ENCODE results near the gene CCDC157. TPM values are rescaled to one million over a fixed set of nuclear protein-coding genes. Genes with fewer than 3 reads are reported as not detected.

Gene CCDC157
- total RNA-seq, result 1 to 10 TPM; 4.3 to 5.0 TPM

- peaks cover 46% of the 10 kb centered on the region for H3K4me1 Mint-ChIP-seq (ENCODE audit: low read depth)
- ChIA-PET POLR2A (interaction anchor here (0.6 to 2.4 kb wide), 27 partner anchors 9 to 803 kb away, joined by 3 to 36 read pairs (median 4); partner anchors contain the start of genes CASTOR1, SEC14L2, TBC1D10A and THOC5), CTCF (interaction anchor here (0.6 to 5.0 kb wide), 10 partner anchors 29 to 93 kb away, joined by 3 to 49 read pairs (median 4); partner anchors contain the start of genes CASTOR1 and RNF215)
- H3K27me3 Mint-ChIP-seq (ENCODE audit: low read depth), result no peaks in the 10 kb centered on the region
- peak within 1 kb of the TSS; percentile 91 for H3K27ac Mint-ChIP-seq
- DNase-seq, result peak; percentile 93
- no peaks in the 10 kb centered on the region for H3K9me3 Mint-ChIP-seq (ENCODE audit: insufficient read depth)
- peak within 1 kb of the TSS; percentile 97 for H3K4me3 Mint-ChIP-seq
- ATAC-seq, result peak; percentile 90
- H3K36me3 Mint-ChIP-seq (ENCODE audit: low read depth), result peaks cover 37% of the 10 kb centered on the region
Measured at GRCh38 chr22:30356449-30357235, at the start of gene CCDC157, which contains the start of gene SF3A1. TSS of gene CCDC157 (plus strand) at chr22:30357007. CDS start at chr22:30366001, 8,994 bp downstream. TSS of gene SF3A1 (minus strand) at chr22:30356894. CDS start at chr22:30356792, 102 bp downstream.

GRCh38 chr22:30307041-30307574 is 49.7 kb upstream of the CCDC157 start:
- Mint-ChIP-seq H3K36me3 (ENCODE audit: low read depth) (peaks cover 58% of the 10 kb centered on the region), H3K4me3 (peak overlapping the region; percentile 81), H3K27me3 (ENCODE audit: low read depth) (no peaks in the 10 kb centered on the region), H3K27ac (peak overlapping the region; percentile 93), H3K4me1 (ENCODE audit: low read depth) (peaks cover 100% of the 10 kb centered on the region), H3K9me3 (ENCODE audit: insufficient read depth) (no peaks in the 10 kb centered on the region)
- DNase-seq (no peak), ATAC-seq (no peak)
- POLR2A ChIA-PET, result interaction anchor here (0.5 to 9.7 kb wide), 6 partner anchors 9 to 49 kb away, joined by 3 to 117 read pairs (median 24); partner anchors contain the start of genes CASTOR1, CCDC157, SF3A1 and TBC1D10A
- CTCF ChIA-PET, result interaction anchor here (1.1 to 16.1 kb wide), 6 partner anchors 18 to 84 kb away, joined by 3 to 184 read pairs (median 6); partner anchors contain the start of genes CASTOR1, RNF215 and TBC1D10A

GRCh38 chr22:30308093-30308492 is 48.7 kb upstream of the CCDC157 start:
- Mint-ChIP-seq H3K27ac (peak overlapping the region; percentile 79), H3K36me3 (ENCODE audit: low read depth) (peaks cover 56% of the 10 kb centered on the region), H3K4me3 (peak overlapping the region; percentile 81), H3K9me3 (ENCODE audit: insufficient read depth) (no peaks in the 10 kb centered on the region), H3K4me1 (ENCODE audit: low read depth) (peaks cover 100% of the 10 kb centered on the region), H3K27me3 (ENCODE audit: low read depth) (no peaks in the 10 kb centered on the region)
- ChIA-PET POLR2A (interaction anchor here (1.2 to 9.7 kb wide), 2 partner anchors 17 to 116 kb away, joined by 3 to 101 read pairs; partner anchors contain the start of gene TBC1D10A), CTCF (interaction anchor here (0.8 to 16.1 kb wide), 4 partner anchors 12 to 44 kb away, joined by 3 to 184 read pairs (median 4); partner anchors contain the start of gene CASTOR1)
- ATAC-seq (no peak), DNase-seq (no peak)

- no peak for ATAC-seq
- POLR2A ChIA-PET, result interaction anchor here (1.2 to 9.7 kb wide), 2 partner anchors 16 to 115 kb away, joined by 3 to 101 read pairs; partner anchors contain the start of gene TBC1D10A
- CTCF ChIA-PET, result interaction anchor here (0.8 to 16.1 kb wide), 6 partner anchors 12 to 45 kb away, joined by 3 to 184 read pairs (median 4); partner anchors contain the start of genes CASTOR1 and TBC1D10A
- H3K4me1 Mint-ChIP-seq (ENCODE audit: low read depth), result peaks cover 97% of the 10 kb centered on the region
- H3K27me3 Mint-ChIP-seq (ENCODE audit: low read depth), result no peaks in the 10 kb centered on the region
- H3K27ac Mint-ChIP-seq, result peak overlapping the region; percentile 79
- H3K9me3 Mint-ChIP-seq (ENCODE audit: insufficient read depth), result no peaks in the 10 kb centered on the region
- peak overlapping the region; percentile 12 for H3K4me3 Mint-ChIP-seq
- H3K36me3 Mint-ChIP-seq (ENCODE audit: low read depth), result peaks cover 53% of the 10 kb centered on the region
- no peak for DNase-seq
Measured at GRCh38 chr22:30308518-30309230, 48.1 kb upstream of the CCDC157 start.

- DNase-seq (peak; percentile 70), ATAC-seq (peak; percentile 51)
- no peaks in the 10 kb centered on the region for H3K27me3 Mint-ChIP-seq (ENCODE audit: low read depth)
- ChIA-PET POLR2A (interaction anchor here (0.5 to 1.7 kb wide), 4 partner anchors 18 to 217 kb away, joined by 3 to 8 read pairs (median 3); partner anchors contain the start of genes CASTOR1 and TBC1D10A), CTCF (interaction anchor here (0.7 to 16.1 kb wide), 10 partner anchors 9 to 189 kb away, joined by 3 to 184 read pairs (median 4); partner anchors contain the start of genes CASTOR1, CCDC157, RNF215 and SF3A1)
- H3K4me1 Mint-ChIP-seq (ENCODE audit: low read depth), result peaks cover 97% of the 10 kb centered on the region
- peaks cover 49% of the 10 kb centered on the region for H3K36me3 Mint-ChIP-seq (ENCODE audit: low read depth)
- H3K27ac Mint-ChIP-seq, result peak overlapping the region; percentile 79
- H3K9me3 Mint-ChIP-seq (ENCODE audit: insufficient read depth), result no peaks in the 10 kb centered on the region
- peak overlapping the region; percentile 56 for H3K4me3 Mint-ChIP-seq
Measured at GRCh38 chr22:30309951-30310741, 46.7 kb upstream of the CCDC157 start.

GRCh38 chr22:30310881-30311771 is 45.7 kb upstream of the CCDC157 start:
- H3K36me3 Mint-ChIP-seq (ENCODE audit: low read depth), result peaks cover 58% of the 10 kb centered on the region
- no peak overlapping the region for H3K4me3 Mint-ChIP-seq
- no peaks in the 10 kb centered on the region for H3K27me3 Mint-ChIP-seq (ENCODE audit: low read depth)
- ChIA-PET POLR2A (interaction anchor here (1.1 to 3.6 kb wide), 3 partner anchors 17 to 22 kb away, joined by 3 to 13 read pairs (median 8); partner anchors contain the start of genes CASTOR1 and TBC1D10A), CTCF (interaction anchor here (0.7 to 16.1 kb wide), 7 partner anchors 9 to 76 kb away, joined by 3 to 184 read pairs (median 4); partner anchors contain the start of genes CASTOR1, CCDC157, RNF215 and SF3A1)
- ATAC-seq (no peak), DNase-seq (no peak)
- H3K27ac Mint-ChIP-seq, result peak overlapping the region; percentile 79
- H3K4me1 Mint-ChIP-seq (ENCODE audit: low read depth), result peaks cover 97% of the 10 kb centered on the region
- H3K9me3 Mint-ChIP-seq (ENCODE audit: insufficient read depth), result no peaks in the 10 kb centered on the region

- Mint-ChIP-seq H3K4me1 (ENCODE audit: low read depth) (peaks cover 93% of the 10 kb centered on the region), H3K27ac (peak overlapping the region; percentile 76), H3K27me3 (ENCODE audit: low read depth) (no peaks in the 10 kb centered on the region), H3K4me3 (no peak overlapping the region), H3K9me3 (ENCODE audit: insufficient read depth) (no peaks in the 10 kb centered on the region), H3K36me3 (ENCODE audit: low read depth) (peaks cover 60% of the 10 kb centered on the region)
- ChIA-PET POLR2A (interaction anchor here (1.0 to 3.6 kb wide), 3 partner anchors 23 to 45 kb away, joined by 3 to 13 read pairs (median 3); partner anchors contain the start of genes CASTOR1, CCDC157 and SF3A1), CTCF (interaction anchor here (1.2 to 7.7 kb wide), 6 partner anchors 10 to 79 kb away, joined by 3 to 68 read pairs (median 3); partner anchors contain the start of genes CASTOR1, RNF215 and TBC1D10A)
- ATAC-seq (no peak), DNase-seq (no peak)
Measured at GRCh38 chr22:30312053-30312452, 44.8 kb upstream of the CCDC157 start.

- CTCF ChIA-PET, result interaction anchor here (0.8 to 7.7 kb wide), 6 partner anchors 10 to 110 kb away, joined by 3 to 68 read pairs (median 5); partner anchors contain the start of genes CASTOR1 and RNF215
- H3K27me3 Mint-ChIP-seq (ENCODE audit: low read depth), result no peaks in the 10 kb centered on the region
- no peaks in the 10 kb centered on the region for H3K9me3 Mint-ChIP-seq (ENCODE audit: insufficient read depth)
- DNase-seq, result no peak
- peak overlapping the region; percentile 39 for H3K27ac Mint-ChIP-seq
- no peak for ATAC-seq
- H3K36me3 Mint-ChIP-seq (ENCODE audit: low read depth), result peaks cover 63% of the 10 kb centered on the region
- peaks cover 92% of the 10 kb centered on the region for H3K4me1 Mint-ChIP-seq (ENCODE audit: low read depth)
- H3K4me3 Mint-ChIP-seq, result no peak overlapping the region
- POLR2A ChIA-PET, result interaction anchor here (0.6 to 3.6 kb wide), 5 partner anchors 14 to 43 kb away, joined by 3 to 13 read pairs (median 3); partner anchors contain the start of genes CASTOR1, CCDC157 and SF3A1
Measured at GRCh38 chr22:30313527-30314363, 43.1 kb upstream of the CCDC157 start.

All from activated CD8-positive, alpha-beta T cell treated with anti-CD3 and anti-CD28 coated beads, Interleukin-2, amount 10 ng/mL, durations not matched to agents 7 days and 5 days (primary cell).